ENCODE measurements around the gene COX11.

COX11 gene

GRCh38 chr17:54956791-54957190, 11.7 kb downstream of the COX11 start:
- TF ChIP-seq, protein P1, sequence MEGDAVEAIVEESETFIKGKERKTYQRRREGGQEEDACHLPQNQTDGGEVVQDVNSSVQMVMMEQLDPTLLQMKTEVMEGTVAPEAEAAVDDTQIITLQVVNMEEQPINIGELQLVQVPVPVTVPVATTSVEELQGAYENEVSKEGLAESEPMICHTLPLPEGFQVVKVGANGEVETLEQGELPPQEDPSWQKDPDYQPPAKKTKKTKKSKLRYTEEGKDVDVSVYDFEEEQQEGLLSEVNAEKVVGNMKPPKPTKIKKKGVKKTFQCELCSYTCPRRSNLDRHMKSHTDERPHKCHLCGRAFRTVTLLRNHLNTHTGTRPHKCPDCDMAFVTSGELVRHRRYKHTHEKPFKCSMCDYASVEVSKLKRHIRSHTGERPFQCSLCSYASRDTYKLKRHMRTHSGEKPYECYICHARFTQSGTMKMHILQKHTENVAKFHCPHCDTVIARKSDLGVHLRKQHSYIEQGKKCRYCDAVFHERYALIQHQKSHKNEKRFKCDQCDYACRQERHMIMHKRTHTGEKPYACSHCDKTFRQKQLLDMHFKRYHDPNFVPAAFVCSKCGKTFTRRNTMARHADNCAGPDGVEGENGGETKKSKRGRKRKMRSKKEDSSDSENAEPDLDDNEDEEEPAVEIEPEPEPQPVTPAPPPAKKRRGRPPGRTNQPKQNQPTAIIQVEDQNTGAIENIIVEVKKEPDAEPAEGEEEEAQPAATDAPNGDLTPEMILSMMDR (IDR thresholded peaks at IDR 0.05) = no peak
- H3K27ac ChIP-seq = no peak overlapping the region
- H2AFZ ChIP-seq = no peak overlapping the region
- H3K4me1 ChIP-seq = no peaks in the 10 kb centered on the region
- H3K79me2 ChIP-seq = no peaks in the 10 kb centered on the region
- no peak overlapping the region for H3K4me3 ChIP-seq (ENCODE audit: low read depth, low read length)
- H3K9ac ChIP-seq = no peak overlapping the region
- H3K27me3 ChIP-seq (ENCODE audit: control insufficient read depth, insufficient read depth, low read length) = no peaks in the 10 kb centered on the region
- H3K4me2 ChIP-seq (ENCODE audit: low read length) = no peak overlapping the region
- no peaks in the 10 kb centered on the region for H3K36me3 ChIP-seq (ENCODE audit: control insufficient read depth, insufficient read depth, low read length)
- no peaks in the 10 kb centered on the region for H3K9me3 ChIP-seq (ENCODE audit: control insufficient read depth, low read length)

DNA sequence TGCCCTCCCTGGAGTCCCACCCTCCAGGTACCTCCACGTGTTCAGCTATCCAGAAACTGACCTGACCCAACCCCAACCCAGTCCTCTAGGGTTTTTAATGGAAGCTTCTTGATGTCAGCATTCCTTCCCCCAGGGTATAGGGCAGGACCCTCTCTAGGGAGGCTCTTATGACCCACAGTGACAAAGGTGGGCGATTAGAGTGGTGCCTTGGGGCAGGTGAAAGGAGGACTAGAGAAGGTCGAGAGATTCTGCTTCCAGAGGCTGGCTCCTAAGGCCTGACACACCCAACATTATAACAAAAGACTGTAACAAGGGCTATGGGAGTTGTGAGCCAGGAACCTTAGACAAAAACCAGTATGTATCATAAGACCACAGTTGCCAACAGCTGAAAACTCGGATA, 17.2 kb downstream of the COX11 start:
- H3K9ac ChIP-seq = no peak overlapping the region
- no peaks in the 10 kb centered on the region for H3K79me2 ChIP-seq
- no peak overlapping the region for H3K27ac ChIP-seq
- H3K4me1 ChIP-seq = no peaks in the 10 kb centered on the region
- no peak overlapping the region for H2AFZ ChIP-seq
- TF ChIP-seq, protein P1 (IDR thresholded peaks at IDR 0.05) = no peak
- H3K4me3 ChIP-seq (ENCODE audit: low read depth, low read length) = no peak overlapping the region
- H3K9me3 ChIP-seq (ENCODE audit: control insufficient read depth, low read length) = no peaks in the 10 kb centered on the region
- no peaks in the 10 kb centered on the region for H3K36me3 ChIP-seq (ENCODE audit: control insufficient read depth, insufficient read depth, low read length)
- H3K4me2 ChIP-seq (ENCODE audit: low read length) = no peak overlapping the region
- H3K27me3 ChIP-seq (ENCODE audit: control insufficient read depth, insufficient read depth, low read length) = no peaks in the 10 kb centered on the region

DNA sequence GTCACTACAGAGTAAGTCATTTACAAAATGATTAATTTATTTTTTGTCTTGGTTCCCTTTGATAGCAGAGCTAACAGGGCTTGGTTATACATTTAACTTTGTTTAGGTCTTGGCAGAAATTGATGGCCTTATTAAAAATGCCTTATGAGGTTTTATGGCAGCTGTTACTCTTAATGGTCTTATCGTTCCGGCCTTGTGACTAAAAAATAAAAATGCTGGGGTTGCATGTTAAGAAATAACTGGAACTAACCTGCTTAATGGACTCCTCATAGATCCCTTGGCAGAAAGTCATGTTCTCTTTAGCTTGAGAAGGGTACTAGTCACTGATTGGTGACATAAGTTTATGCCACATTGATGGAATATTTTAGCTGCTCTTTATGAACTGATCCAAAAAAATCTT, 18.3 kb downstream of the COX11 start:
- TF ChIP-seq, protein P1 (IDR thresholded peaks at IDR 0.05) = no peak
- Histone ChIP-seq H3K27ac (no peak overlapping the region), H3K4me1 (no peaks in the 10 kb centered on the region), H3K4me3 (ENCODE audit: low read depth, low read length) (no peak overlapping the region), H3K4me2 (ENCODE audit: low read length) (no peak overlapping the region), H3K36me3 (ENCODE audit: control insufficient read depth, insufficient read depth, low read length) (no peaks in the 10 kb centered on the region), H3K9ac (no peak overlapping the region), H3K27me3 (ENCODE audit: control insufficient read depth, insufficient read depth, low read length) (no peaks in the 10 kb centered on the region), H3K9me3 (ENCODE audit: control insufficient read depth, low read length) (no peaks in the 10 kb centered on the region), H3K79me2 (no peaks in the 10 kb centered on the region), H2AFZ (no peak overlapping the region)

DNA sequence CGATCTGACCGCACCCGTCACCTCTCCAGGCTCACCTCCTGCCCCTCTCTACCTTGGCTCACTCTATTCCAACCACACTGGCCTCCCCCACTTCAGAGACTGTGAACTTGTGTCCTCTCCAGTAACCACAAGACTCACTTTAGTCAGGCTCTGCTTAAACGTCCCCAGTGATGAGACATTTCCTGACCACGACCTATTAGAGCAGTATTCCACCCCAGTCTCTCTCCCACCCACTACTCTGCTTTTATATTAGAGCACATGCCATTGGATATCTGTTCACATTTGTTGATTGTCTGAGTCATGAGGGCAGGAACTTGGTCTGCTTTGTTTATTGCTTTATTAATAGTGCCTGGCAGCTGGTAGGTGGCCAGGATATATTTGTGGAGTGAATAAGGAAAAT, 20.1 kb downstream of the COX11 start:
- no peak overlapping the region for H3K4me2 ChIP-seq (ENCODE audit: low read length)
- H3K9ac ChIP-seq = no peak overlapping the region
- no peaks in the 10 kb centered on the region for H3K79me2 ChIP-seq
- H3K36me3 ChIP-seq (ENCODE audit: control insufficient read depth, insufficient read depth, low read length) = no peaks in the 10 kb centered on the region
- no peak overlapping the region for H2AFZ ChIP-seq
- no peak overlapping the region for H3K4me3 ChIP-seq (ENCODE audit: low read depth, low read length)
- H3K27ac ChIP-seq = no peak overlapping the region
- H3K9me3 ChIP-seq (ENCODE audit: control insufficient read depth, low read length) = no peaks in the 10 kb centered on the region
- TF ChIP-seq, protein P1 (IDR thresholded peaks at IDR 0.05) = no peak
- H3K4me1 ChIP-seq = no peaks in the 10 kb centered on the region
- no peaks in the 10 kb centered on the region for H3K27me3 ChIP-seq (ENCODE audit: control insufficient read depth, insufficient read depth, low read length)

DNA sequence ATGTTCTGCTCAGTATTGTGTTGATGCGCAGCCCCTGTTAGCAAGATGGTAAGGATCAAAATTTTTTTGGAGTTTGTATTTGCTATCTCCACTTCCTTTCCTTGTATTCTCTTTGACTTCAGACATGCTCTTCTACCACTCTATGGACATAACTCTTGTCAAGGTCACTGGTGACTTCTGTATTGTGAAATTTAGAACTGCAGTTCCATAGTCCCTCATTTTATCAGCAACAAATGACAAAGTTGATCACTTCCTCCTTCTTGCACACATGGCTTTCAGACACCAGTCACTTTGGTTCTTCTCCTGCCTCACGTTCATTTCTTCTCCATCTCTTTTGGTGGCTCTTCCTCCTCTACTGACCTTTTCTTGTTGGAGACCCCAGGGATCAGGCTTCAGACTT, 21.1 kb downstream of the COX11 start:
- H2AFZ ChIP-seq = no peak overlapping the region
- H3K4me3 ChIP-seq (ENCODE audit: low read depth, low read length) = no peak overlapping the region
- no peak overlapping the region for H3K9ac ChIP-seq
- no peak overlapping the region for H3K4me2 ChIP-seq (ENCODE audit: low read length)
- TF ChIP-seq, protein P1 (IDR thresholded peaks at IDR 0.05) = no peak
- H3K79me2 ChIP-seq = no peaks in the 10 kb centered on the region
- H3K9me3 ChIP-seq (ENCODE audit: control insufficient read depth, low read length) = no peaks in the 10 kb centered on the region
- no peaks in the 10 kb centered on the region for H3K4me1 ChIP-seq
- H3K27ac ChIP-seq = no peak overlapping the region
- H3K27me3 ChIP-seq (ENCODE audit: control insufficient read depth, insufficient read depth, low read length) = no peaks in the 10 kb centered on the region
- H3K36me3 ChIP-seq (ENCODE audit: control insufficient read depth, insufficient read depth, low read length) = no peaks in the 10 kb centered on the region

All from parathyroid adenoma (tissue), 2 donors.